CD14-positive monocyte (primary cell): ENCODE results near the gene NRAS. TPM values are rescaled to one million over a fixed set of nuclear protein-coding genes. Genes with fewer than 3 reads are reported as not detected.
A peak's percentile ranks its signal among the peaks of the same experiment; 100 is the strongest.

Experiments used
- DNase-seq, 3 donors: peaks; one replicate each; pipeline ENCODE4 v3.0.0-alpha.2; 2011 to 2022
- H2AFZ ChIP-seq: 2 replicates; pipeline ENCODE4 v1.6.0; 2012; ENCODE audit warnings: mild to moderate bottlenecking, low read depth, low read length, inconsistent platforms; ENCODE audit not compliant: insufficient read depth, poor library complexity, severe bottlenecking
- H3K27ac ChIP-seq, 2 donors: 1 replicate in 1 of 2; 2 replicates in 1 of 2; pipeline ENCODE4 v1.5.1; 2012 to 2013; ENCODE audit warnings: low read length in 2 of 2, control low read depth in 1 of 2, inconsistent platforms in 1 of 2, low read depth in 1 of 2, mild to moderate bottlenecking in 1 of 2
- H3K27me3 ChIP-seq, 2 donors: one replicate each; pipeline versions ENCODE4 v1.6.0 to v1.6.1; 2011 to 2013; ENCODE audit warnings: low read length in 2 of 2; ENCODE audit not compliant: control insufficient read depth in 2 of 2, insufficient read depth in 2 of 2
- H3K36me3 ChIP-seq, 2 donors: replicated peaks in 1 of 2; 1 replicate in 1 of 2; 2 replicates in 1 of 2; pipeline versions ENCODE4 v1.5.1 to v1.6.1; 2012 to 2013; ENCODE audit warnings: low read length in 2 of 2, control low read depth in 1 of 2, inconsistent platforms in 1 of 2, mild to moderate bottlenecking in 1 of 2; ENCODE audit not compliant: insufficient read depth in 2 of 2, control insufficient read depth in 1 of 2
- H3K4me1 ChIP-seq, 2 donors: 1 replicate in 1 of 2; 2 replicates in 1 of 2; pipeline versions ENCODE4 v1.5.1 to v1.6.1; 2012 to 2013; ENCODE audit warnings: low read length in 2 of 2, control low read depth in 1 of 2, inconsistent platforms in 1 of 2, mild to moderate bottlenecking in 1 of 2, moderate library complexity in 1 of 2; ENCODE audit not compliant: insufficient read depth in 2 of 2, control insufficient read depth in 1 of 2
- H3K4me2 ChIP-seq: replicated peaks from 2 replicates; pipeline ENCODE3; 2012; ENCODE audit warnings: low read length, moderate library complexity, mild to moderate bottlenecking; ENCODE audit not compliant: poor library complexity, severe bottlenecking; ENCODE audit errors: extremely low read depth
- H3K4me3 ChIP-seq, 3 experiments: fragments of 200-600 bp in 1 of 3; sonication (generic) in 1 of 3; replicated peaks in 1 of 3; 1 replicate in 2 of 3; 2 replicates in 1 of 3; pipeline ENCODE4 v1.5.1; 2011 to 2013; ENCODE audit warnings: low read length in 3 of 3, mild to moderate bottlenecking in 3 of 3, control low read depth in 2 of 3, low read depth in 2 of 3, inconsistent platforms in 1 of 3, moderate library complexity in 1 of 3
- H3K79me2 ChIP-seq: 2 replicates; pipeline ENCODE4 v1.6.0; 2012; ENCODE audit warnings: mild to moderate bottlenecking, control low read depth, inconsistent platforms, low read length, moderate library complexity; ENCODE audit not compliant: insufficient read depth
- H3K9ac ChIP-seq: 2 replicates; pipeline ENCODE4 v1.6.0; 2017; ENCODE audit warnings: low read length, mild to moderate bottlenecking; ENCODE audit not compliant: insufficient read depth, poor library complexity, severe bottlenecking
- H3K9me3 ChIP-seq, 2 donors: replicated peaks in 1 of 2; 1 replicate in 1 of 2; 2 replicates in 1 of 2; pipeline versions ENCODE4 v1.5.1 to v1.6.1; 2012 to 2013; ENCODE audit warnings: low read length in 2 of 2, control low read depth in 1 of 2; ENCODE audit not compliant: control insufficient read depth in 1 of 2, insufficient read depth in 1 of 2
- H4K20me1 ChIP-seq: 2 replicates; pipeline ENCODE4 v1.6.0; 2012; ENCODE audit warnings: mild to moderate bottlenecking, low read length, control low read depth, moderate library complexity; ENCODE audit not compliant: insufficient read depth
- H3K27ac Mint-ChIP-seq, 7 donors: one replicate each; pipeline ENCODE4 v1.8.0; 2020; ENCODE audit warnings: mild to moderate bottlenecking in 7 of 7, mixed read lengths in 7 of 7, moderate library complexity in 6 of 7, inconsistent platforms in 2 of 7
- H3K27me3 Mint-ChIP-seq, 3 donors: one replicate each; pipeline ENCODE4 v1.8.0; 2021 to 2022; ENCODE audit warnings: low read depth in 3 of 3, mild to moderate bottlenecking in 3 of 3, mixed read lengths in 3 of 3, moderate library complexity in 3 of 3, inconsistent platforms in 1 of 3
- H3K36me3 Mint-ChIP-seq, 2 donors: one replicate each; pipeline ENCODE4 v1.8.0; 2020; ENCODE audit warnings: mixed read lengths in 2 of 2, inconsistent platforms in 1 of 2, mild to moderate bottlenecking in 1 of 2
- H3K4me1 Mint-ChIP-seq: one replicate; pipeline ENCODE4 v1.8.0; 2020; ENCODE audit warnings: mild to moderate bottlenecking, mixed read lengths
- H3K4me3 Mint-ChIP-seq, 2 donors: one replicate each; pipeline ENCODE4 v1.8.0; 2020; ENCODE audit warnings: mild to moderate bottlenecking in 2 of 2, mixed read lengths in 2 of 2, moderate library complexity in 1 of 2
- H3K9me3 Mint-ChIP-seq, 7 donors: one replicate each; pipeline ENCODE4 v1.8.0; 2020 to 2022; ENCODE audit warnings: mixed read lengths in 7 of 7, mild to moderate bottlenecking in 6 of 7, moderate library complexity in 6 of 7, inconsistent platforms in 2 of 7
- CTCF ChIP-seq: fragments of 200-600 bp; IDR thresholded peaks from one replicate; pipeline ENCODE4 v1.8.0; 2022; ENCODE audit warnings: antibody characterized with exemption, mild to moderate bottlenecking
- WGBS: methylation state at CpG from one replicate; pipeline ENCODE4 v1.1.5; 2013; ENCODE audit warnings: missing lambda C conversion rate; ENCODE audit not compliant: insufficient coverage; 5-methylcytosine and 5-hydroxymethylcytosine counted together
- intact Hi-C, 2 donors: fragments of 100-400 bp; cut with micrococcal nuclease; formaldehyde crosslinking; loops; one replicate each; pipeline versions ENCODE4 v1.15.0 to v1.15.1; 2023
- polyA plus RNA-seq, 3 donors: library from polyadenylated mRNA; depleted of rRNA in 1 of 3; unstranded in 2 of 3; stranded (reverse) in 1 of 3; fragments of 300-500 nt in 2 of 3; fragments of >200 nt in 1 of 3; fragmentation: Illumina TruSeq in 2 of 3; gene quantifications; 1 replicate in 2 of 3; 2 replicates in 1 of 3; pipeline ENCODE4 v1.2.3, GENCODE V29; 2012 to 2021

The NRAS gene
- polyA plus RNA-seq, 3 donors, result 12.2 to 42.7 (median 40.8) TPM

- peaks cover 97% of the 10 kb centered on the region for H3K79me2 ChIP-seq
- Mint-ChIP-seq H3K27ac (no peak overlapping the region), H3K36me3 (peaks cover 23 to 35% of the 10 kb centered on the region in 2 donors), H3K4me3 (no peak overlapping the region), H3K4me1 (peaks cover 60% of the 10 kb centered on the region), H3K27me3 (peaks cover 0 to 2% (median 0%) of the 10 kb centered on the region in 3 donors), H3K9me3 (no peaks in the 10 kb centered on the region)
- peaks cover 25 to 37% of the 10 kb centered on the region in 2 donors for H3K4me1 ChIP-seq
- DNase-seq, result no peak
- no peaks in the 10 kb centered on the region for H3K27me3 ChIP-seq
- H3K9me3 ChIP-seq, result no peaks in the 10 kb centered on the region
- H3K9ac ChIP-seq, result no peak overlapping the region
- 83% methylated on average over 1 of the region's 4 CpGs for WGBS
- peak overlapping the region in 1 of 2 donors; percentile 12 for H3K27ac ChIP-seq
- no peak overlapping the region for H2AFZ ChIP-seq
- H3K4me3 ChIP-seq, result no peak overlapping the region
- intact Hi-C loops, result no loop called here
- H4K20me1 ChIP-seq, result peaks cover 91% of the 10 kb centered on the region
- TF ChIP-seq CTCF, result no peak
- no peak overlapping the region for H3K4me2 ChIP-seq
- H3K36me3 ChIP-seq, result peaks cover 22 to 30% of the 10 kb centered on the region in 2 donors
Measured at GRCh38 chr1:114753143-114753542, 36.6 kb upstream of the NRAS start.

DNA sequence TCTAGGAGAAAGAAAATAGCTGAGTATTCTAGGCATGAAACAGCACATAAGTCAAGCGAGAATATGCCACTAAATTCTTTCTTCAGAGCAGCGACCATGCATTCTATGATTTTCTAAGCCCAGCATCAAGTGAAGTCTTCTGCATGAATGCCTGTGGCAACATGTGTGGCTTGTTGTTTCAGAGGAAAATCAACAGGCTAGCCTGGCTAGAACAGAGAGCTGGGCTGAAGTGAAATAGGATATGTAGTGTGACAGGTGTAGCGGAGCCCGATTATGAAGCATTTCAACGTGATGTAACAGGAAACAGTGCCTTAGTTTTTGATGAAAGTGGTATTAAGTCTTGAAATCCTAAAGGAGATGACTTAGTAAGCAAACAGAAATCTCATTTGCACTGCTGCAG, 34.2 kb upstream of the NRAS start:
- Histone ChIP-seq H3K4me2 (no peak overlapping the region), H3K4me1 (peaks cover 11 to 22% of the 10 kb centered on the region in 2 donors), H3K79me2 (peaks cover 100% of the 10 kb centered on the region), H3K4me3 (no peak overlapping the region), H3K27me3 (no peaks in the 10 kb centered on the region), H3K9ac (no peak overlapping the region), H3K27ac (no peak overlapping the region), H2AFZ (no peak overlapping the region), H3K9me3 (no peaks in the 10 kb centered on the region), H4K20me1 (peaks cover 100% of the 10 kb centered on the region), H3K36me3 (peaks cover 44 to 53% of the 10 kb centered on the region in 2 donors)
- 78% methylated on average over 5 of the region's 5 CpGs for WGBS
- H3K4me1 Mint-ChIP-seq, result peaks cover 48% of the 10 kb centered on the region
- H3K9me3 Mint-ChIP-seq, result no peaks in the 10 kb centered on the region
- peaks cover 37 to 52% of the 10 kb centered on the region in 2 donors for H3K36me3 Mint-ChIP-seq
- H3K4me3 Mint-ChIP-seq, result no peak overlapping the region
- H3K27me3 Mint-ChIP-seq, result peaks cover 0 to 2% (median 0%) of the 10 kb centered on the region in 3 donors
- peak overlapping the region in 1 of 7 donors; percentile 59 for H3K27ac Mint-ChIP-seq
- intact Hi-C loops, result no loop called here
- TF ChIP-seq CTCF, result no peak
- DNase-seq, result no peak
